HCT116 (cell line): ENCODE results near the gene ADGRF5. TPM values are rescaled to one million over a fixed set of nuclear protein-coding genes. Genes with fewer than 3 reads are reported as not detected.

ENCODE experiments used
- ATAC-seq: fragments of 200-7000 bp; cut with Tn5 transposase; 2 replicates; pipeline ENCODE4 v1.9.1; 2020; ENCODE audit warnings: mild to moderate bottlenecking, moderate library complexity
- BruUV-seq: library from RNA; stranded (reverse); fragments of 400-500 nt; replicated peaks from 2 replicates; lab custom pipeline; 2021; lab: Mats Ljungman, UMichigan
- CTCF ChIA-PET: fragments of 300-600 bp; sonication (Branson Sonifier 250); formaldehyde crosslinking; loops from one replicate; lab custom pipeline; 2021; ENCODE audit warnings: antibody characterized with exemption; lab: Charles Lee
- POLR2A ChIA-PET: fragments of 300-600, 350-600 bp; sonication (Branson Sonifier 250); formaldehyde crosslinking; loops from one replicate; lab custom pipeline; 2021; ENCODE audit warnings: antibody characterized with exemption; lab: Charles Lee
- RAD21 ChIA-PET, 2 experiments: fragments of 300-600 bp; sonication (Branson Sonifier 250); formaldehyde crosslinking; loops; one replicate each; lab custom pipeline; 2023; ENCODE audit warnings: low total read pairs in 2 of 2; ENCODE audit not compliant: uncharacterized antibody in 2 of 2, unreplicated experiment in 2 of 2, low non-redundant PET in 1 of 2; lab: Charles Lee
- DNase-seq: peaks from one replicate; pipeline ENCODE4 v3.0.0-alpha.2; 2010; ENCODE audit warnings: low read depth, low spot score
- H2AFZ ChIP-seq: fragments of 200-600 bp; shearing (Covaris generic), sonication (generic); 2 replicates; pipeline ENCODE4 v1.6.1; 2017; ENCODE audit warnings: low read depth, mixed run types, mixed read lengths, antibody characterized with exemption, low read length; ENCODE audit not compliant: poor library complexity, severe bottlenecking
- H3K27ac ChIP-seq: 2 replicates; pipeline ENCODE4 v1.5.1; 2012; ENCODE audit warnings: low read depth, low read length
- H3K27me3 ChIP-seq: fragments of 200-600 bp; sonication (generic); 2 replicates; pipeline ENCODE4 v1.6.1; 2016; ENCODE audit warnings: mixed run types, low read length, mixed read lengths; ENCODE audit not compliant: insufficient read depth
- H3K36me3 ChIP-seq, 2 experiments: fragments of 200-500 bp in 1 of 2; fragments of 200-600 bp in 1 of 2; sonication (Bioruptor generic) in 1 of 2; sonication (generic) in 1 of 2; 2 replicates each; pipeline versions ENCODE4 v1.5.1 to v1.6.1; 2014 to 2016; ENCODE audit warnings: low read length in 2 of 2, inconsistent platforms in 1 of 2, mixed read lengths in 1 of 2, mixed run types in 1 of 2; ENCODE audit not compliant: insufficient read depth in 2 of 2, control insufficient read depth in 1 of 2
- H3K4me1 ChIP-seq, 2 experiments: fragments of 200-600 bp in 1 of 2; sonication (generic) in 1 of 2; 2 replicates each; pipeline versions ENCODE4 v1.5.1 to v1.6.1; 2012 to 2017; ENCODE audit warnings: low read length in 2 of 2, inconsistent platforms in 1 of 2, mild to moderate bottlenecking in 1 of 2, mixed read lengths in 1 of 2, mixed run types in 1 of 2, moderate library complexity in 1 of 2; ENCODE audit not compliant: insufficient read depth in 2 of 2, control insufficient read depth in 1 of 2
- H3K4me2 ChIP-seq: fragments of 200-600 bp; sonication (generic); 2 replicates; pipeline ENCODE4 v1.6.1; 2017; ENCODE audit warnings: mixed run types, low read length, mixed read lengths
- H3K4me3 ChIP-seq, 2 experiments: fragments of 200-600 bp in 1 of 2; sonication (generic) in 1 of 2; replicated peaks in 1 of 2; 2 replicates each; pipeline ENCODE4 v1.5.1; 2011 to 2016; ENCODE audit warnings: low read length in 2 of 2, control low read depth in 1 of 2, low read depth in 1 of 2, mild to moderate bottlenecking in 1 of 2, mixed read lengths in 1 of 2, mixed run types in 1 of 2
- H3K79me2 ChIP-seq: fragments of 200-600 bp; sonication (generic); 2 replicates; pipeline ENCODE4 v1.6.1; 2017; ENCODE audit warnings: mild to moderate bottlenecking, mixed run types, low read length, moderate library complexity, mixed read lengths; ENCODE audit not compliant: insufficient read depth
- H3K9ac ChIP-seq: fragments of 200-600 bp; sonication (generic); 2 replicates; pipeline ENCODE4 v1.6.1; 2016; ENCODE audit warnings: low read length, mixed read lengths
- H3K9me2 ChIP-seq: fragments of 200-600 bp; sonication (generic), shearing (Covaris generic); 2 replicates; pipeline ENCODE4 v1.6.1; 2017; ENCODE audit warnings: mixed run types, mild to moderate bottlenecking, moderate library complexity; ENCODE audit not compliant: insufficient read depth
- H3K9me3 ChIP-seq, 2 experiments: fragments of 200-500 bp in 1 of 2; fragments of 200-600 bp in 1 of 2; sonication (Bioruptor generic) in 1 of 2; sonication (generic) in 1 of 2; 2 replicates each; pipeline ENCODE4 v1.6.1; 2014 to 2017; ENCODE audit warnings: low read length in 2 of 2, mixed read lengths in 2 of 2, inconsistent platforms in 1 of 2, low read depth in 1 of 2, mild to moderate bottlenecking in 1 of 2, mixed run types in 1 of 2, moderate library complexity in 1 of 2; ENCODE audit not compliant: control insufficient read depth in 1 of 2, insufficient read depth in 1 of 2
- H4K20me1 ChIP-seq: fragments of 200-600 bp; sonication (generic), shearing (Covaris generic); 2 replicates; pipeline ENCODE4 v1.6.1; 2017; ENCODE audit warnings: mixed run types, mild to moderate bottlenecking, moderate library complexity; ENCODE audit not compliant: insufficient read depth
- ATF3 ChIP-seq: IDR thresholded peaks from 2 replicates; pipeline ENCODE4 v1.6.1; 2012
- ELF1 ChIP-seq: IDR thresholded peaks from 2 replicates; pipeline ENCODE4 v1.6.1; 2012; ENCODE audit warnings: low read depth, borderline replicate concordance
- EZH2 ChIP-seq: fragments of 200-600 bp; sonication (generic); IDR thresholded peaks from 2 replicates; pipeline ENCODE4 v1.6.1; 2017; ENCODE audit warnings: antibody characterized with exemption, mixed run types
- POLR2AphosphoS5 ChIP-seq: IDR thresholded peaks from 2 replicates; pipeline ENCODE4 v1.6.1; 2011; ENCODE audit warnings: mild to moderate bottlenecking, low read depth, low read length, moderate library complexity
- SP1 ChIP-seq: IDR thresholded peaks from 2 replicates; pipeline ENCODE4 v1.6.1; 2012; ENCODE audit warnings: low read depth
- intact Hi-C: fragments of 100-400 bp; cut with micrococcal nuclease; formaldehyde crosslinking; loops from 2 replicates; pipeline ENCODE4 v1.10.0; 2022
- total RNA-seq: library from RNA; stranded (reverse); gene quantifications from one replicate; pipeline ENCODE4 v1.2.1, GENCODE V29; 2021; ENCODE audit not compliant: unreplicated experiment

Gene ADGRF5
- total RNA-seq, 1 experiment from 2014 or later, result 0.17 TPM

- H2AFZ ChIP-seq, result no peak overlapping the region
- CTCF ChIA-PET, result no interaction called here
- POLR2A ChIA-PET, result no interaction called here
- no TSS peak for BruUV-seq
- H3K4me1 ChIP-seq, result no peaks in the 10 kb centered on the region
- H3K9ac ChIP-seq, result no peak overlapping the region
- intact Hi-C loops, result no loop called here
- no peak for ATAC-seq
- no peak overlapping the region for H3K4me3 ChIP-seq
- no peaks in the 10 kb centered on the region for H3K9me3 ChIP-seq
- H3K36me3 ChIP-seq, result no peaks in the 10 kb centered on the region
- RAD21 ChIA-PET, result no interaction called here
- no peaks in the 10 kb centered on the region for H3K27me3 ChIP-seq
- no peaks in the 10 kb centered on the region for H3K9me2 ChIP-seq
- no peaks in the 10 kb centered on the region for H3K79me2 ChIP-seq
- no peaks in the 10 kb centered on the region for H4K20me1 ChIP-seq
- TF ChIP-seq POLR2AphosphoS5 (no peak), SP1 (no peak)
- TF ChIP-seq, all 23 proteins: peak for 0
- H3K4me2 ChIP-seq, result no peak overlapping the region
- H3K27ac ChIP-seq, result no peak overlapping the region
- DNase-seq, result no peak
Measured at GRCh38 chr6:46956409-46956808, 34.7 kb upstream of the ADGRF5 start.

DNA sequence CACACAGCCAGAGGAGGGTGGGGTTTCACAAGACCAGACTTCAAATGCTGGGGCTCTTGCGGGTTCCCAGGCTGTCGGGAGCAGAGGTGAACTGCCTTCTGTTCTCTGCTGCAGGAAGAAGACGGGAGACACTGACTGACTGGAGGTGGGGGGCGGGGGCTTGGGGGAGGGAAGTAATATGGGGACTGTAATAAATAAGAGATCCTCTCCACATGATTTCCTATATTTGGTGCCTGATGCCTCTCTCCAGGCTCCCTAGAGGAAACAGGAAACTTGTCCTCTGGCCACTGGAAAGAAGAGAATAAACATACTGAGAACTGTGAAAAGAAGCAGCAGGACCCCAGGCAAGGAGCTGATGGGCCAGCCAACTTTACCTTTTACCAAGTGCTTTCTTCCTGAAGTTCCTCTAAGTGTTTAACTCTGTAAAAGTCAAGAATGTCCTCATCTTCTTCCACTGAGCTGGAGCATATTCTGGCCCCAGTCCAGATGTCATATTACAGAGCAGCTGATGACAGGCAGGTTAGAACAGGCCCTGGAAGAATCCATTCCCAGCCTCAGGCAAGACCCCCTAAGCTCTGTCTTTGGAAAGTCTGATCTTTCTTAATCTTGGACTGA is 33.2 kb upstream of the ADGRF5 start:
- CTCF ChIA-PET, result no interaction called here
- Histone ChIP-seq H3K9ac (no peak overlapping the region), H3K36me3 (no peaks in the 10 kb centered on the region), H3K27me3 (no peaks in the 10 kb centered on the region), H3K9me3 (no peaks in the 10 kb centered on the region), H3K79me2 (no peaks in the 10 kb centered on the region), H3K4me2 (no peak overlapping the region), H3K9me2 (no peaks in the 10 kb centered on the region), H3K4me1 (no peaks in the 10 kb centered on the region), H4K20me1 (no peaks in the 10 kb centered on the region), H3K27ac (no peak overlapping the region), H3K4me3 (no peak overlapping the region), H2AFZ (no peak overlapping the region)
- ATAC-seq, result no peak
- TF ChIP-seq EZH2 (no peak), ELF1 (no peak), SP1 (no peak), ATF3 (no peak)
- intact Hi-C loops, result no loop called here
- no TSS peak for BruUV-seq
- POLR2A ChIA-PET, result no interaction called here
- RAD21 ChIA-PET, result no interaction called here
- no peak for DNase-seq
